ENCODE data around the gene FAM135A. TPM values are rescaled to one million over a fixed set of nuclear protein-coding genes. Genes with fewer than 3 reads are reported as not detected.

Gene FAM135A
- total and polyA plus RNA-seq, 2 donors (not counting 1 experiment from before 2014, with no cell fraction given), result 3.9 to 30.6 TPM

DNA sequence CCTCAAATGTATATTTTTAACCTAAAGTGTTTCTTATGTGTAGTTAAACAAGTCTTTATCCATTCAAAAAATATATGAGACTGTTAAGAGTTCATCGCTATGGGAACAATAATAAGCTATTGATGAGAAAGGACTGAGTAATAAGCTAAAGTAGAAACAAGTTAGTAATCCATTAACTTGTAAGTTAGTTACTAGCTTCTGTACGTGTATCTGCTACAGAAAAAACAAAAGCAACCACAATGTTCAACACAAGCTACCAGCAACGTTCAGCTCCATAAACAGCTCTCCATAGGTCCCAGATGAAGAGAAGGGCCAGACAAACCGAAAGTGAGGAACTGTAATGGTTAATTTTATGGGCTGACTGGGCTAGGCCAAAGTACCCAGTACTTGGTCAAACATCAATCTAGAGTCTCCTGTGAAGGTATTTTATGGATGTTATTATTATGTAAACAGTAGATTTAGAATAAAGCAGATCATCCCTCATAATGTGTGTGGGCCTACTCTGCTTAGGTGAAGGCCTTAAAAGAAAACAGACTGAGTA, 33.8 kb upstream of the FAM135A start:
- H3K4me3 ChIP-seq (ENCODE audit: control extremely low read depth in 1 of 5, extremely low read depth in 1 of 5, insufficient read depth in 1 of 5, low read depth in 2 of 5, low read length in 4 of 5), result no peak overlapping the region
- TF ChIP-seq, protein P1, sequence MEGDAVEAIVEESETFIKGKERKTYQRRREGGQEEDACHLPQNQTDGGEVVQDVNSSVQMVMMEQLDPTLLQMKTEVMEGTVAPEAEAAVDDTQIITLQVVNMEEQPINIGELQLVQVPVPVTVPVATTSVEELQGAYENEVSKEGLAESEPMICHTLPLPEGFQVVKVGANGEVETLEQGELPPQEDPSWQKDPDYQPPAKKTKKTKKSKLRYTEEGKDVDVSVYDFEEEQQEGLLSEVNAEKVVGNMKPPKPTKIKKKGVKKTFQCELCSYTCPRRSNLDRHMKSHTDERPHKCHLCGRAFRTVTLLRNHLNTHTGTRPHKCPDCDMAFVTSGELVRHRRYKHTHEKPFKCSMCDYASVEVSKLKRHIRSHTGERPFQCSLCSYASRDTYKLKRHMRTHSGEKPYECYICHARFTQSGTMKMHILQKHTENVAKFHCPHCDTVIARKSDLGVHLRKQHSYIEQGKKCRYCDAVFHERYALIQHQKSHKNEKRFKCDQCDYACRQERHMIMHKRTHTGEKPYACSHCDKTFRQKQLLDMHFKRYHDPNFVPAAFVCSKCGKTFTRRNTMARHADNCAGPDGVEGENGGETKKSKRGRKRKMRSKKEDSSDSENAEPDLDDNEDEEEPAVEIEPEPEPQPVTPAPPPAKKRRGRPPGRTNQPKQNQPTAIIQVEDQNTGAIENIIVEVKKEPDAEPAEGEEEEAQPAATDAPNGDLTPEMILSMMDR (IDR thresholded peaks at IDR 0.05), result no peak
- TF ChIP-seq EZH2 (IDR thresholded peaks at IDR 0.05; ENCODE audit: borderline replicate concordance, insufficient read depth, low read depth, low read length, poor library complexity, severe bottlenecking), result no peak
- Mint-ChIP-seq H3K4me1 (no peaks in the 10 kb centered on the region), H3K9me3 (ENCODE audit: insufficient read depth) (no peaks in the 10 kb centered on the region), H3K27ac (no peak overlapping the region), H3K27me3 (peaks cover 11% of the 10 kb centered on the region), H3K4me3 (no peak overlapping the region)
- no peaks in the 10 kb centered on the region for H3K79me2 ChIP-seq (ENCODE audit: control insufficient read depth, insufficient read depth, low read length)
- WGBS (ENCODE audit: insufficient coverage), result no CpG with 5 or more reads among the region's 4 CpGs
- H3K4me1 ChIP-seq (ENCODE audit: control insufficient read depth in 2 of 2, insufficient read depth in 2 of 2, low read length in 2 of 2), result no peaks in the 10 kb centered on the region
- H2AFZ ChIP-seq (ENCODE audit: insufficient read depth, low read depth, low read length, poor library complexity, severe bottlenecking), result no peak overlapping the region
- CTCF ChIA-PET, result interaction anchor here (1.8 kb wide), 1 partner anchor 8 kb away, joined by 6 read pairs; no protein-coding TSS in a partner anchor
- no peak for DNase-seq
- H3K27ac ChIP-seq (ENCODE audit: low read length in 2 of 2), result no peak overlapping the region
- intact Hi-C loops (cut with micrococcal nuclease), result no loop called here
- H3K36me3 ChIP-seq (replicated peaks in 1 of 2; ENCODE audit: control extremely low read depth in 1 of 2, control insufficient read depth in 1 of 2, extremely low read depth in 1 of 2, insufficient read depth in 2 of 2, low read length in 1 of 2), result no peaks in the 10 kb centered on the region
- H4K20me1 ChIP-seq (ENCODE audit: control insufficient read depth, insufficient read depth, low read length, poor library complexity, severe bottlenecking), result no peaks in the 10 kb centered on the region
- no peak overlapping the region for H3K4me2 ChIP-seq (replicated peaks; ENCODE audit: low read depth, low read length, poor library complexity, severe bottlenecking)
- no peak overlapping the region for H3K9ac ChIP-seq (ENCODE audit: low read length)
- peaks cover 0 to 4% (median 0%) of the 10 kb centered on the region in 4 experiments for H3K27me3 ChIP-seq (replicated peaks in 1 of 4; ENCODE audit: control extremely low read depth in 1 of 4, control insufficient read depth in 3 of 4, insufficient read depth in 4 of 4, low read length in 3 of 4)
- ATAC-seq (ENCODE audit: low read depth), result no peak
- POLR2A ChIA-PET, result no interaction called here
- no peaks in the 10 kb centered on the region for H3K9me3 ChIP-seq (ENCODE audit: control extremely low read depth in 1 of 3, control insufficient read depth in 2 of 3, insufficient read depth in 1 of 3, low read length in 2 of 3)

DNA sequence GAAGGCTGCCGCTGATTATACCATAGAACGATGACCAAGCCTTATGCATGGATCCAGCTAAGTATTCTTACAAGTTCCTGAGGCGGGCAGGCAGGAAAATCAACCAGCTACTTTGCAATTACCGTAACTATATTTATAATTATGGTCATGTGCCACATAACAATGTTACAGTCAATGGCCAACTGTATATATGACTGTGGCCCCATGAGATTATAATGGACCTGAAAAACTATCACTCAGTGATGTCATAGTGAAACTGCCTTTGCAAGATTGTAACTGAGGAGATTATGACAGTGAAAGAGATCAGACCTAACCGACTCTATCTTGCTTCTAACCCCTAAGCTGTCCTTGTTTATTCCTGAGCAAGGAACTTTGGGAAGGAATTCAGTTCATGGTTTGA, 33.1 kb upstream of the FAM135A start:
- Histone ChIP-seq H2AFZ (ENCODE audit: insufficient read depth, low read depth, low read length, poor library complexity, severe bottlenecking) (no peak overlapping the region), H3K36me3 (replicated peaks in 1 of 2; ENCODE audit: control extremely low read depth in 1 of 2, control insufficient read depth in 1 of 2, extremely low read depth in 1 of 2, insufficient read depth in 2 of 2, low read length in 1 of 2) (no peaks in the 10 kb centered on the region), H4K20me1 (ENCODE audit: control insufficient read depth, insufficient read depth, low read length, poor library complexity, severe bottlenecking) (no peaks in the 10 kb centered on the region), H3K4me3 (ENCODE audit: control extremely low read depth in 1 of 5, extremely low read depth in 1 of 5, insufficient read depth in 1 of 5, low read depth in 2 of 5, low read length in 4 of 5) (no peak overlapping the region), H3K4me1 (ENCODE audit: control insufficient read depth in 2 of 2, insufficient read depth in 2 of 2, low read length in 2 of 2) (no peaks in the 10 kb centered on the region), H3K4me2 (replicated peaks; ENCODE audit: low read depth, low read length, poor library complexity, severe bottlenecking) (no peak overlapping the region), H3K9ac (ENCODE audit: low read length) (no peak overlapping the region), H3K27me3 (replicated peaks in 1 of 4; ENCODE audit: control extremely low read depth in 1 of 4, control insufficient read depth in 3 of 4, insufficient read depth in 4 of 4, low read length in 3 of 4) (peaks cover 0 to 4% (median 0%) of the 10 kb centered on the region in 4 experiments), H3K79me2 (ENCODE audit: control insufficient read depth, insufficient read depth, low read length) (no peaks in the 10 kb centered on the region), H3K27ac (ENCODE audit: low read length in 2 of 2) (no peak overlapping the region), H3K9me3 (ENCODE audit: control extremely low read depth in 1 of 3, control insufficient read depth in 2 of 3, insufficient read depth in 1 of 3, low read length in 2 of 3) (no peaks in the 10 kb centered on the region)
- ATAC-seq (ENCODE audit: low read depth) (no peak), DNase-seq (no peak)
- CTCF ChIA-PET, result interaction anchor here (1.8 kb wide), 1 partner anchor 9 kb away, joined by 6 read pairs; no protein-coding TSS in a partner anchor
- intact Hi-C loops (cut with micrococcal nuclease), result no loop called here
- Mint-ChIP-seq H3K4me3 (no peak overlapping the region), H3K9me3 (ENCODE audit: insufficient read depth) (no peaks in the 10 kb centered on the region), H3K27ac (no peak overlapping the region), H3K4me1 (no peaks in the 10 kb centered on the region), H3K27me3 (peaks cover 6% of the 10 kb centered on the region)
- WGBS (ENCODE audit: insufficient coverage), result no CpG with 5 or more reads among the region's 5 CpGs
- POLR2A ChIA-PET, result no interaction called here
- TF ChIP-seq EZH2 (IDR thresholded peaks at IDR 0.05; ENCODE audit: borderline replicate concordance, insufficient read depth, low read depth, low read length, poor library complexity, severe bottlenecking), result no peak
- TF ChIP-seq, protein P1 (IDR thresholded peaks at IDR 0.05), result no peak

Data from B cell (primary cell).